ENCODE results near the gene ADCY9.

DNA sequence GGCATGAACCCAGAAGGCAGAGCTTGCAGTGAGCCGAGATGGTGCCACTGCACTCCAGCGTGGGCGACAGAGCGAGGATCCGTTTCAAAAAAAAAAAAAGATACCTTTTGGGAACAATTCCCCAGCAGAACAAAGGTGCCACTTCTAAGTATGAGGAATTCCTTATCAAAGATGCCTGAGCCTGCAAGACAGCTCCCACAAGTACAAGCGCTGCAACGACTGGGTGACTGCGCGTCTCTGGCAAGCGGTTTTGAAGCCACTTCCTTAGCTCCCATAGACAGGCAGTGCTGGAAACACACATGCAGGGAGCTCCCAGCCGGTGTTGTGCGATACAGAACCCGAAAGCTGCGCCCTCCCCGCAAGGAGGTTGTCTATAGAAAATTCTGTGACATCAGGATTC lies 60.5 kb downstream of the ADCY9 start:
- TF ChIP-seq CTCF (IDR thresholded peaks at IDR 0.05; ENCODE audit: insufficient read depth, low read depth, low read length) (no peak), EZH2 (IDR thresholded peaks at IDR 0.05; ENCODE audit: insufficient read depth, low read length) (no peak)

Measured in astrocyte (in vitro differentiated cells and primary cell).